COLO668 (cell line): Measurements from ENCODE around the gene MALRD1.
"Not testable (repeated sequence)": the region's sequence is repeated elsewhere in the genome, so short reads cannot be mapped to it uniquely, and the experiment has no call there.

Experiments
- DNase-seq: peaks from one replicate; lab custom pipeline; 2025; ENCODE audit not compliant: unreplicated experiment; lab: John Stamatoyannopoulos, UW

The MALRD1 gene

DNA sequence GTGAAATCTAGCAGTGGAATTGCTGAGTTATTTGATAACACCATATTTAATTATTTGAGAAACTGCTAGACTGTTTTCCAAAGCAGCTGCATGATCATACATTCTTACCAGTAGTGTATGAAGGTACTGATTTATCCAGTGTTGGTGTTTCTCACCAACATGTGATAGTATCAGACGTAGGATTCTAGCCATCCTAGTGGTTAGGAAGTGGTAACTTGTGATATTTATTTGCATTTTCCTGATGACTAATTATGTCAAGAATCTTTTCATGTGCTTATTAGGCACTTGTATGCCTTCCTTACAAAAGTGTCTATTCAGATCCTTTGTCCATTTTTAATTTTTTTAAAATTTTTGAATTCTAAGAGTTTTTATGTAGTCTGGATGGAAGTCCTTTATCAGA, 713.4 kb downstream of the MALRD1 start:
- no peak for DNase-seq

DNA sequence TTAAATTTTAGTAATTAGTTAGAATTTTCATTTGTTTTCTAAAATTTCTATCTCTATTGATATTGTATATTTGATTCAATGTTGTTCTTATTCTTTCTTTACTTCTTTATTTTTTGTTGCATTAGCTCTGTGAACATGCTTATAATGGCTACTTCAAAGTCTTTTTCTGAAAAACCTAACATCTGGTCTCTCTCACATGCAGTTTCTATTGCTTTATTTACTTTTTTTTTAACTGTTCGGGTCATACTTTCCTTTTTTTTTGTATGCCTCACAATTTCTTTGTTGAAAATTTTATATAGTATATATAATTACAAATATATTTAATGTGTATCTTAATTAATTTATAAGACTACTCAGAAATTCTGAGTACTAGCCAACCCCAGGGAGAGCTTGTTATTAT, 715.5 kb downstream of the MALRD1 start:
- DNase-seq = no peak

- DNase-seq = no peak
These were observed 719.3 kb downstream of the MALRD1 start for GRCh38 chr10:19767876-19768275.

DNA sequence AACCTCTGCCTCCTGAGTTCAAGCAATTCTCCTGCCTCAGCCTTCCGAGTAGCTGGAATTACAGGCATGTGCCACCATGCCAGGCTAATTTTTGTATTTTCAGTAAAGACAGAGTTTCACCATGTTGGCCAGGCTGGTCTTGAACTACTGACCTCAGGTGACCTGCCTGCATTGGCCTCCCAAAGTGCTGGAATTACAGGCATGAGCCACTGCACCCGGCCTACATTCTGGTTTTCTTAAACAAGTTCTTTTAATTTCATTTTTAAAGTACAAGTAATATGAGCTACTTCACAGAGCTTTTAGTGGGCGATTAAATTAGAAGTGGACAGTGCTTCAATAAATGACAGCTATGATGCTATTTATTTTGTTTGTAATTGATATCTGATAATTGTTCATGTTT, 721.2 kb downstream of the MALRD1 start:
- DNase-seq = not testable (repeated sequence)

DNA sequence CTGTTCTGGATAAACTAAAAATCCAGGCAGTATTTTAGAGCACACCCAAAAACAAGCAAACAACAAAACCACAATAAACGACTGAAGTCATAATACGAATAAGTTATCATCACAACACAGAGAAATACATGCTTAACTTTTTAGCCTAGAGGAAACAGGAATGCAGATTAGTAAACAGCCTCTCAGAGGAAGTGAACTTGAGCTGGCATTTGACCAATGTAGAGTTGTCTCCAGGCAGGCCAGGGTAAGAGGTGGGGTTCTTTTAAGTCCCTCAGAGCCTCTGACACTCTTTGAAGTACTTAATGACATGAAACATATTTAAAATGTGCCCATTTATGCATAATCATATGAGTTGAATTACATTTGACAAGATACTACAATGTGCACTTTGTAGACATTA, 724.4 kb downstream of the MALRD1 start:
- no peak for DNase-seq

DNA sequence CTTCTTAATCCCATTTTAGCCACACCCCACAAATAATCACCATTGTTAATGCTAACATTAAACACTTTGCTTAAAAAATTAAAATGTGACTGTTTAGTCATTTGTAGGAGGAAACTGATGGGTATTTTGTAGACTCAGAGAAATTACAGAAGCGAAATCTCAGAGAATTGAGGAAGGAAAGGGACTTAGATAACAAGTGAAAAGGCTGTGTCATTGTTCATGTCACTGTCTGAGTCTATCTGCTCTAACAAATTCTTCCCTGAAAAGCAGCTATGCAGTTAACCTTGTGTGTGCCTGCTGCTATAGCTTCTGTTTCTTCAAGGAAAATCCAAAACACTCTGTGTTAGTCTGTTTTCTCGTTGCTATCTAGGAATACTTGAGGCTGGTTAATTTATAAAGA, 726.7 kb downstream of the MALRD1 start:
- DNase-seq = no peak

GRCh38 chr10:19777806-19778205, 729.2 kb downstream of the MALRD1 start:
- no peak for DNase-seq

GRCh38 chr10:19778996-19779395, 730.4 kb downstream of the MALRD1 start:
- DNase-seq = no peak

DNA sequence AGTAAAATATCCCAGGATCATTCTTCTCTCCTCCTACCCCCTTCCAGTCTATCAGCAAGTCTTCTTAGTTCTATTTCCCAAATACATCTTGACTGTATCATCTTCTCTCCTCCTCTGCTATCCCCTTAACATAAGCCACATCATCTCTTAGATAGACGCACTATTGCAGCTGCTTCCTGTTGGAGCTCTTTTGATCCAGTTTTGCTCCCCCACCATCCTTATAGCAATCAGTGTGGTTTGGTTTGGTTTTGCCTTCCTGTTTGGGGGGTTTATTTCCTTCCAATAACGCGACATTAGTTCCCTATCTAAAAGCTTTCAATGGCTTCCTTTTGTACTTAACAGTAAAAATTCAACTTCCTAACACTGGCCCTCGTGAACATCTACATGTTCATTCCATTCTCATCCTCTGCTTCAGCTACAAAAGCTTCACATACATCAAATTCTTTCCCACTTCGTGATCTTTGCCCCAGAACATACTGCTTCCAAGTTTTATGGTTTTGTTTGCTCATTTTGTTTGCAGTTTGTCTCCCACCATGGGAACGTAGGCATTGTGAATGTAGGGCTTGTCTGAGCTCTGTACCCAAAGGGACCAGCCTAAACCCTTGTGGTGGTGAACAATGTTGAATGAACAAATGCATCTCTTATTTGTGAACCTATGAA, 734.0 kb downstream of the MALRD1 start:
- no peak for DNase-seq

- no peak for DNase-seq
These were observed 735.1 kb downstream of the MALRD1 start for GRCh38 chr10:19783721-19784120.
